Sigmoid colon (tissue), 4 donors: ENCODE results near the gene CSDE1.
A peak's percentile ranks its signal among the peaks of the same experiment; 100 is the strongest.

Experiments used
- POLR2A ChIP-seq, 2 donors: fragments of 450-650 bp; IDR thresholded peaks; one replicate each; pipeline ENCODE4 v1.6.1; 2016; ENCODE audit warnings: antibody characterized with exemption in 2 of 2, mild to moderate bottlenecking in 2 of 2, moderate library complexity in 2 of 2
- POLR2AphosphoS5 ChIP-seq, 4 donors: sonication (generic); formaldehyde crosslinking; IDR thresholded peaks; one replicate each; pipeline ENCODE4 v1.6.1; 2017; ENCODE audit warnings: antibody characterized with exemption in 4 of 4

- TF ChIP-seq POLR2A (IDR thresholded peaks at IDR 0.05) (no peak), POLR2AphosphoS5 (IDR thresholded peaks at IDR 0.05) (peak in 1 of 4 donors; percentile 46)
These were observed 88.2 kb downstream of the CSDE1 start, which contains the start of gene DENND2C for GRCh38 chr1:114669562-114670082.
